Skeletal muscle cell (primary cell): ENCODE data around the gene TELO2.

Experiments
- DNase-seq: peaks from one replicate; pipeline ENCODE4 v3.0.0-alpha.2; 2010; ENCODE audit warnings: low read depth
- H3K4me3 ChIP-seq: 2 replicates; pipeline ENCODE4 v1.5.1; 2011; ENCODE audit warnings: low read depth, mild to moderate bottlenecking, control low read depth, low read length, moderate library complexity

Gene TELO2

DNA sequence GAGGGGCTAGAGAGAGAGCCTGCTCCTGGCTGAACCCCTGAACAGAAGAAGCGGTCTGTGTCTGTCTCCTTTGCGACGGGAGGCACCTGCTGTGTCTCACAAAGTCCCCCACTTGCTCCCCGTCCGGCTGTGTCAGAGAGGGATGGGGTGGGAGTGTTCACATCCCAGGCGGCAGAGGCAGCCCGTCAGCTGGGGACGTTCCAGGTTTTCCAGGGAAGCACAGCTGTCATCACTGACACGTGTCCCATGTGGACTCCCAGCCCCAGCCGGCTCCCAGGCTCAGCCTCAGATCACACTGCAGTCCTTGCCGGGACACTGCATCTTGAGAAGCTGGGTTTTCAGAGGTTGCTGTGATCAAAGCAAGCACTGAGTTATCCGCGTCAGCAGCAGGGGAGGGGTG, 1.6 kb downstream of the TELO2 start:
- no peak overlapping the region for H3K4me3 ChIP-seq
- no peak for DNase-seq

DNA sequence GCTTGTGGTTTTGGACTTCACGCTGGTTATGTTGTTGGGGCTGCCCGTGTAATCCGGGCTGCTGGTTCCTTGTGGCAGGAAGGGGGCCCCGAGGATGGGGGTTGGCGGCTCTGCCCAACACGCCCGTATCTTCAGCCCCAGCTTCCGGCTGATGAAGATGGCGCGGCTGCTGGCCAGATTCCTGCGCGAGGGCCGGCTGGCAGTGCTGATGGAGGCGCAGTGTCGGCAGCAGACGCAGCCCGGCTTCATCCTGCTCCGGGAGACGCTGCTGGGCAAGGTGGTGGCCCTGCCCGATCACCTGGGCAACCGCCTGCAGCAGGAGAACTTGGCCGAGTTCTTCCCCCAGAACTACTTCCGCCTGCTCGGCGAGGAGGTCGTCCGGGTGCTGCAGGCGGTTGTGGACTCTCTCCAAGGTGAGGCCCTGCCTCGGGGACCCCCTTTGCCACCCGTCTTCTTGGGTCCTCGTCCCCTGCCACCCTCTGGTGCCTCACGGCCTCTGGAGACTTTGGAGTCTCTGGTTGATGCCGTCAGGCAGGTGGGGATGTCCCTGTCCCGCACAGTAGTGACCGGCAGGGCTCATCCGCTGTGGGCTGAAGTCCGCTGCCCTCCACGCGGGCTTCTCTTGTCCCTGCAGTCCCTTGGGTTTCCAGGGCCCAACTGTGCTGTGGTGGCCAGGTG, 2.2 kb downstream of the TELO2 start:
- DNase-seq: no peak
- H3K4me3 ChIP-seq: no peak overlapping the region

GRCh38 chr16:1495889-1496262, 2.7 kb downstream of the TELO2 start:
- no peak overlapping the region for H3K4me3 ChIP-seq
- no peak for DNase-seq

- H3K4me3 ChIP-seq: no peak overlapping the region
Observed at GRCh38 chr16:1496464-1496863, 3.3 kb downstream of the TELO2 start.

DNA sequence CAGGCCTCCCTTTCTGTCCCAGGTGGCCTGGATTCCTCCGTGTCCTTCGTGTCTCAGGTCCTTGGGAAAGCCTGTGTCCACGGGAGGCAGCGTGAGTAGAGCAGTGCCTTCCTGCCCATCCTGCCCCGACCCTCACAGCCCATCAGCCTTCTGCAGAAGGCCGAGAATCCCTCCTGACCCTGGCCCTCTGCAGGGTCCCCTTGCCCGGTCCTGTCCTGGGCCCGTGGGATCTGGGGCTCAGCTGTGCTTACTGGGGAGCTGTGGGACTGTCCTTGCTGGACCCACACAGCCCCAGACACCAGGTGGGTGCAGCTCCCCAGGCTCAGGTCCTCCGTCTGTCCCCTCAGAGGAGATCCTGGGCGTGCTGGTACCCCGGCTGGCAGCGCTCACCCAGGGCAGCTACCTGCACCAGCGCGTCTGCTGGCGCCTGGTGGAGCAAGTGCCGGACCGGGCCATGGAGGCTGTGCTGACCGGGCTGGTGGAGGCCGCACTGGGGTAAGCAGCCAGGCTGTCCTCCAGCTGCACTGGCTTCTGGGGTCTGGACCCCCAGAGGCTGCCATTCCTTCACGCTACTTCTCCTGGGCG, 3.9 kb downstream of the TELO2 start:
- no peak for DNase-seq
- H3K4me3 ChIP-seq: no peak overlapping the region

More at GRCh38 chr16:1496464-1496863, 3.3 kb downstream of the TELO2 start:
- DNase-seq: no peak

DNA sequence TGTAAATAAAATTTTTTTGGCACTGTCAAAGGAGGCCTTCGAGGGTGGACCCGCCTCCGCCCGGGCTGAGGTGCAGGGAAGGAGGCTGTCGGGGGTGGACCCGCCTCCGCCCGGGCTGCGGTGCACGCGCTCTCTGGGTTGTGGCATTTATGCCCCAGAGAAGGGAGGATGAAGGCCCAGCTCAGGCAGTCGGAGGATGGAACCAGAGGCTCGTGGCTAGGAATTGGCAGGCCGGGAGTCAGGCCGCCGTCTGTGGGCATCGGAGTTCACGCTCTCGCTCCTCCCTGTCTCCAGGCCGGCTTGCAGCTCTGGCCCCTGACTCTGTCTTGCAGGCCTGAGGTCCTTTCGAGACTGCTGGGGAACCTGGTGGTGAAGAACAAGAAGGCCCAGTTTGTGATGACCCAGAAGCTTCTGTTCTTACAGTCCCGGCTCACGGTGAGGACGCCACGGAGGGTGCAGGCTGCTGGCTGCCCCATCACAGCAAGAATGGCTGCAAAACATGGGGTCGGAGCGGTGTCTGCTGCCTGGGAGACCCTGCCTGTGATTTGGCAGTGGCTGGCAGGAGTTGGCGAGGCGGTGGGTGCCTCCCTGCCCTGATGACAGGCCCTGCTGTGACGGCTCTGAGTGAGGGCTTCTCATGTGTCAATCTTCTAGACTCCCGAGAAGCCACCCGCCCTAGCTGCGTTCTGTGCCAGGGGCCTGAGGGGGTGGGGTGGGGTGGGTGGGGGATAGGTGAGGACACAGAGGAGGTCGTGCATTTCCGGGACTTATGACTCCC, 5.9 kb downstream of the TELO2 start:
- no peak overlapping the region for H3K4me3 ChIP-seq
- no peak for DNase-seq

DNA sequence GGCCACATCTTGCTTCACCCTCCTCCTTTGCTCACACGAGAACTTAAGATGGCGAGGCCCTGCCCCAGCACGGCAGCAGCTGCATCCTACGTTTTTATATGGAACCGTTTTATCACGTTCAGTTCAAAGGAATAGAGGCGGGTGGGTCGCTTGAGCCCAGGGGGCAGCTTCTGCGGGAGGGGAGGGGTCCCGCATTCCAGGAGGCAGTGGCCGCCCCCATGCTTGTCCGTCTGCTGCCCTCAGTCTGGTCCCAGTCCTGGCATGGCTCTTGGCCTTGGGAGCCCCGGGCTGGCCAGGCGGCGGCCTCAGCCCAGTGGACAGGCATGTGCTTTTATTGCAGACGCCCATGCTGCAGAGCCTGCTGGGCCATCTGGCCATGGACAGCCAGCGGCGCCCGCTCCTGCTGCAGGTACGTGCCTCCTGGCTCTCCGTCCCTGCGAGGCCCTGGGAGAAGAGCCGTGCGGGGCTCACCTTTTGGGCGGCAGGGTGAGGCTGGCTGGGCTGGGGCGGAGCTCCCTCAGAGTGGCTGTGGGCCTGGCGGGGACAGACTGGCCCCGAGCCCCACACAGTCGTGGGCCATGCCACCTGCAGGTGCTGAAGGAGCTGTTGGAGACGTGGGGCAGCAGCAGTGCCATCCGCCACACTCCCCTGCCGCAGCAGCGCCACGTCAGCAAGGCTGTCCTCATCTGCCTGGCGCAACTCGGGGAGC, 6.8 kb downstream of the TELO2 start:
- DNase-seq: no peak
- no peak overlapping the region for H3K4me3 ChIP-seq

- DNase-seq: no peak
- no peak overlapping the region for H3K4me3 ChIP-seq
Observed at GRCh38 chr16:1500465-1501150, 7.4 kb downstream of the TELO2 start.

DNA sequence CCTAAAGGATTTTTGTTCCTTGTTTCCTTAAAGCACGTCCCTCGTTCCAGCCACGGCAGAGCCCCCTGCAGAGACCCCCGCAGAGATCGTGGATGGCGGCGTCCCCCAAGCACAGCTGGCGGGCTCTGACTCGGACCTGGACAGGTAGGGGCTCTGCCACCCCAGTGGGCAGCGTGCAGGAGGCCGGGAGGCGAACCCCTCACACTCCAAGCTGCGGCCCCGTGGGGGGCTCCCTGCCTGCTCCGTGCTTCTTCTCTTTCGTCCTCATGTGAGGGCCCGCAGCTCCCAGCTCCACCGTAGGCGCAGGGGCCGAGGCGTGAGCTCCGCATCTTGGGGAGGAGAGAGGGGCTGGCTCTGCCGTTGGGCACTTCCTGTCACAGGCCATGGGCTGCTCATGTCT, 8.5 kb downstream of the TELO2 start:
- DNase-seq: no peak
- H3K4me3 ChIP-seq: no peak overlapping the region

DNA sequence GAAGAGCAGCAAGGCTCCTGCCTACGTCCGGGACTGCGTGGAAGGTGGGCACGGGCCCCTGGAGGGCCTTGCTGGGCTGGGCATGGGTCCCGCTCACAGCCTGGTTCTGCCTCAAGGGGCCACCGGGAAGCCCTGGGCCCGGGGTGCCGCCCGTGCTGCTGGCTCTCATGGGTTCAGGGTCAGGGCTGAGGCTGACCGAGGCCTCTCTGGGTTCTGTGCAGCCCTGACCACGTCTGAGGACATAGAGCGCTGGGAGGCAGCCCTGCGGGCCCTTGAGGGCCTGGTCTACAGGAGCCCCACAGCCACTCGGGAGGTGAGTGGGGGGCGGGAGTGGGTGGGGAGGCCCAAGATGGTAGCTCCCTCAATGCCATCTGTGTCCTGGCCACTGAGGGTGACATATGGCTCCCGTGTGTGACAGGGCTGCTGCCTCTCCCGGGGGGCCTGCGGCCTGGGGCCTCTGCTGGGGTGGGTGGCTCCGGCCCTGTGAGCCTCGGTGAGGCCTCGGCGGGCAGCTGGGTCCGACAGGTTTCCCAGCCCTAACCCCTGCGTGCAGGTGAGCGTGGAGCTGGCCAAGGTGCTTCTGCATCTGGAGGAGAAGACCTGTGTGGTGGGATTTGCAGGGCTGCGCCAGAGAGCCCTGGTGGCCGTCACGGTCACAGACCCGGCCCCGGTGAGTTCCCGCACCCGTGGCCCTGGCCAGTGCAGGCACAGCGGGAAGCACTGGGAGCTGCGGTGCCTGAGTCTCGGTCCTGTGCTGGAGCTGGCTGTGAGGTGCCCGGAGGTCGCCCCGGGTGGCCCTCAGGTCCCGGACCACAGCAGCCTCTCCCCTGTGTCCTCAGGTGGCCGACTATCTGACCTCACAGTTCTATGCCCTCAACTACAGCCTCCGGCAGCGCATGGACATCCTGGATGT, 9.2 kb downstream of the TELO2 start:
- H3K4me3 ChIP-seq: no peak overlapping the region
- DNase-seq: no peak

GRCh38 chr16:1503110-1503955, 10.2 kb downstream of the TELO2 start:
- DNase-seq: no peak
- H3K4me3 ChIP-seq: no peak overlapping the region

DNA sequence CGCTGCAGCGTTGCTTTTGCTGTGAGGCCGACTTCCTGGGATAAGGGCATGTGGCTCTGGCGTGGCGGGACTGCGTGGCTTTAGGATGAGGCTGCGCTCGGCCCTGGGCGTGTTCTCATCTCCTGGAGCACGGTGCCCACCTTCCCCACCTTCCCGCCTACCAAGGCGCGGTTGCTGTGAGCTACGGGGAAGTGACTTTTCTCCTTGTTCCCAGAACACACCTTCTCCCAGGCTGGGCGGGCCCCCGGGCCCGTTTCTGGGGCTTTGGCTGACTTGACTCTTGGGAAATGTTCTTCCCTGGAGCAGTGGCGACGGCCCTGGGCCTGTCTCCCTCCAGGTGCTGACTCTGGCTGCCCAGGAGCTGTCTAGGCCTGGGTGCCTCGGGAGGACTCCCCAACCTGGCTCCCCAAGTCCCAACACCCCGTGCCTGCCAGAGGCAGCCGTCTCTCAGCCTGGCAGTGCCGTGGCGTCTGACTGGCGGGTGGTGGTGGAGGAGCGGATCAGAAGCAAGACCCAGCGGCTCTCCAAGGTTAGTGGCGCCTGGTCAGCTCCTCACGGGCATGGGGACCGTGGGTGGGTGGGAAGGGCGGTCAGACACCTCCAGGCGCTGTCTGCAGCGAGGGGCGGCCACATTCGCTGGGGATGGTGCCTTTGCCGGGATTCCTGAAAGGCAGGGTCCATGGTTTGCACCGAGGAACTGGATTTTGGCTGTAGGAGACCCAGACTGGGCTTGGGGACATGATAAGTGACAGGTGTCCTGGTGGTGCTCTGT, 12.1 kb downstream of the TELO2 start:
- H3K4me3 ChIP-seq: no peak overlapping the region
- no peak for DNase-seq

GRCh38 chr16:1505912-1506311, 12.8 kb downstream of the TELO2 start:
- no peak overlapping the region for H3K4me3 ChIP-seq
- no peak for DNase-seq

- no peak for DNase-seq
- no peak overlapping the region for H3K4me3 ChIP-seq
Observed at GRCh38 chr16:1506494-1507213, 13.5 kb downstream of the TELO2 start.

- no peak for DNase-seq
- H3K4me3 ChIP-seq: no peak overlapping the region
Observed at GRCh38 chr16:1508494-1509187, 15.5 kb downstream of the TELO2 start.
